HCT116 (cell line): ENCODE data around the gene DEFB110. TPM values are rescaled to one million over a fixed set of nuclear protein-coding genes. Genes with fewer than 3 reads are reported as not detected.

Experiments used
- ATAC-seq: fragments of 200-7000 bp; cut with Tn5 transposase; 2 replicates; pipeline ENCODE4 v1.9.1; 2020; ENCODE audit warnings: mild to moderate bottlenecking, moderate library complexity
- BruUV-seq: library from RNA; stranded (reverse); fragments of 400-500 nt; replicated peaks from 2 replicates; lab custom pipeline; 2021; lab: Mats Ljungman, UMichigan
- CTCF ChIA-PET: fragments of 300-600 bp; sonication (Branson Sonifier 250); formaldehyde crosslinking; loops from one replicate; lab custom pipeline; 2021; ENCODE audit warnings: antibody characterized with exemption; lab: Charles Lee
- POLR2A ChIA-PET: fragments of 300-600, 350-600 bp; sonication (Branson Sonifier 250); formaldehyde crosslinking; loops from one replicate; lab custom pipeline; 2021; ENCODE audit warnings: antibody characterized with exemption; lab: Charles Lee
- RAD21 ChIA-PET, 2 experiments: fragments of 300-600 bp; sonication (Branson Sonifier 250); formaldehyde crosslinking; loops; one replicate each; lab custom pipeline; 2023; ENCODE audit warnings: low total read pairs in 2 of 2; ENCODE audit not compliant: uncharacterized antibody in 2 of 2, unreplicated experiment in 2 of 2, low non-redundant PET in 1 of 2; lab: Charles Lee
- DNase-seq: peaks from one replicate; pipeline ENCODE4 v3.0.0-alpha.2; 2010; ENCODE audit warnings: low read depth, low spot score
- H2AFZ ChIP-seq: fragments of 200-600 bp; shearing (Covaris generic), sonication (generic); 2 replicates; pipeline ENCODE4 v1.6.1; 2017; ENCODE audit warnings: low read depth, mixed run types, mixed read lengths, antibody characterized with exemption, low read length; ENCODE audit not compliant: poor library complexity, severe bottlenecking
- H3K27ac ChIP-seq: 2 replicates; pipeline ENCODE4 v1.5.1; 2012; ENCODE audit warnings: low read depth, low read length
- H3K27me3 ChIP-seq: fragments of 200-600 bp; sonication (generic); 2 replicates; pipeline ENCODE4 v1.6.1; 2016; ENCODE audit warnings: mixed run types, low read length, mixed read lengths; ENCODE audit not compliant: insufficient read depth
- H3K36me3 ChIP-seq, 2 experiments: fragments of 200-500 bp in 1 of 2; fragments of 200-600 bp in 1 of 2; sonication (Bioruptor generic) in 1 of 2; sonication (generic) in 1 of 2; 2 replicates each; pipeline versions ENCODE4 v1.5.1 to v1.6.1; 2014 to 2016; ENCODE audit warnings: low read length in 2 of 2, inconsistent platforms in 1 of 2, mixed read lengths in 1 of 2, mixed run types in 1 of 2; ENCODE audit not compliant: insufficient read depth in 2 of 2, control insufficient read depth in 1 of 2
- H3K4me1 ChIP-seq, 2 experiments: fragments of 200-600 bp in 1 of 2; sonication (generic) in 1 of 2; 2 replicates each; pipeline versions ENCODE4 v1.5.1 to v1.6.1; 2012 to 2017; ENCODE audit warnings: low read length in 2 of 2, inconsistent platforms in 1 of 2, mild to moderate bottlenecking in 1 of 2, mixed read lengths in 1 of 2, mixed run types in 1 of 2, moderate library complexity in 1 of 2; ENCODE audit not compliant: insufficient read depth in 2 of 2, control insufficient read depth in 1 of 2
- H3K4me2 ChIP-seq: fragments of 200-600 bp; sonication (generic); 2 replicates; pipeline ENCODE4 v1.6.1; 2017; ENCODE audit warnings: mixed run types, low read length, mixed read lengths
- H3K4me3 ChIP-seq, 2 experiments: fragments of 200-600 bp in 1 of 2; sonication (generic) in 1 of 2; replicated peaks in 1 of 2; 2 replicates each; pipeline ENCODE4 v1.5.1; 2011 to 2016; ENCODE audit warnings: low read length in 2 of 2, control low read depth in 1 of 2, low read depth in 1 of 2, mild to moderate bottlenecking in 1 of 2, mixed read lengths in 1 of 2, mixed run types in 1 of 2
- H3K79me2 ChIP-seq: fragments of 200-600 bp; sonication (generic); 2 replicates; pipeline ENCODE4 v1.6.1; 2017; ENCODE audit warnings: mild to moderate bottlenecking, mixed run types, low read length, moderate library complexity, mixed read lengths; ENCODE audit not compliant: insufficient read depth
- H3K9ac ChIP-seq: fragments of 200-600 bp; sonication (generic); 2 replicates; pipeline ENCODE4 v1.6.1; 2016; ENCODE audit warnings: low read length, mixed read lengths
- H3K9me2 ChIP-seq: fragments of 200-600 bp; sonication (generic), shearing (Covaris generic); 2 replicates; pipeline ENCODE4 v1.6.1; 2017; ENCODE audit warnings: mixed run types, mild to moderate bottlenecking, moderate library complexity; ENCODE audit not compliant: insufficient read depth
- H3K9me3 ChIP-seq, 2 experiments: fragments of 200-500 bp in 1 of 2; fragments of 200-600 bp in 1 of 2; sonication (Bioruptor generic) in 1 of 2; sonication (generic) in 1 of 2; 2 replicates each; pipeline ENCODE4 v1.6.1; 2014 to 2017; ENCODE audit warnings: low read length in 2 of 2, mixed read lengths in 2 of 2, inconsistent platforms in 1 of 2, low read depth in 1 of 2, mild to moderate bottlenecking in 1 of 2, mixed run types in 1 of 2, moderate library complexity in 1 of 2; ENCODE audit not compliant: control insufficient read depth in 1 of 2, insufficient read depth in 1 of 2
- H4K20me1 ChIP-seq: fragments of 200-600 bp; sonication (generic), shearing (Covaris generic); 2 replicates; pipeline ENCODE4 v1.6.1; 2017; ENCODE audit warnings: mixed run types, mild to moderate bottlenecking, moderate library complexity; ENCODE audit not compliant: insufficient read depth
- ELF1 ChIP-seq: IDR thresholded peaks from 2 replicates; pipeline ENCODE4 v1.6.1; 2012; ENCODE audit warnings: low read depth, borderline replicate concordance
- EZH2 ChIP-seq: fragments of 200-600 bp; sonication (generic); IDR thresholded peaks from 2 replicates; pipeline ENCODE4 v1.6.1; 2017; ENCODE audit warnings: antibody characterized with exemption, mixed run types
- FOSL1 ChIP-seq: IDR thresholded peaks from 2 replicates; pipeline ENCODE4 v1.6.1; 2012; ENCODE audit warnings: low read depth
- JUND ChIP-seq: IDR thresholded peaks from 2 replicates; pipeline ENCODE4 v1.6.1; 2012
- MAX ChIP-seq: IDR thresholded peaks from 2 replicates; pipeline ENCODE4 v1.6.1; 2012
- POLR2AphosphoS5 ChIP-seq: IDR thresholded peaks from 2 replicates; pipeline ENCODE4 v1.6.1; 2011; ENCODE audit warnings: mild to moderate bottlenecking, low read depth, low read length, moderate library complexity
- RAD21 ChIP-seq: IDR thresholded peaks from 2 replicates; pipeline ENCODE4 v1.6.1; 2012; ENCODE audit warnings: low read depth, mild to moderate bottlenecking
- ZNF274 ChIP-seq: fragments of 200-500 bp; sonication (Bioruptor generic); IDR thresholded peaks from 2 replicates; pipeline ENCODE4 v1.6.1; 2014; ENCODE audit warnings: mild to moderate bottlenecking, low read depth, low read length, inconsistent platforms
- intact Hi-C: fragments of 100-400 bp; cut with micrococcal nuclease; formaldehyde crosslinking; loops from 2 replicates; pipeline ENCODE4 v1.10.0; 2022
- total RNA-seq: library from RNA; stranded (reverse); gene quantifications from one replicate; pipeline ENCODE4 v1.2.1, GENCODE V29; 2021; ENCODE audit not compliant: unreplicated experiment

The DEFB110 gene
- total RNA-seq, 1 experiment from 2014 or later: not detected

GRCh38 chr6:50056242-50056641, 34.4 kb upstream of the DEFB110 start:
- RAD21 ChIA-PET: no interaction called here
- no TSS peak for BruUV-seq
- CTCF ChIA-PET: no interaction called here
- H3K9me2 ChIP-seq: no peaks in the 10 kb centered on the region
- no peaks in the 10 kb centered on the region for H3K4me1 ChIP-seq
- H3K36me3 ChIP-seq: no peaks in the 10 kb centered on the region
- H3K4me3 ChIP-seq: no peak overlapping the region
- H3K9me3 ChIP-seq: no peaks in the 10 kb centered on the region
- POLR2A ChIA-PET: no interaction called here
- H2AFZ ChIP-seq: no peak overlapping the region
- H3K9ac ChIP-seq: no peak overlapping the region
- H3K4me2 ChIP-seq: no peak overlapping the region
- H3K79me2 ChIP-seq: no peaks in the 10 kb centered on the region
- H4K20me1 ChIP-seq: no peaks in the 10 kb centered on the region
- DNase-seq (no peak), ATAC-seq (no peak)
- no peak overlapping the region for H3K27ac ChIP-seq
- TF ChIP-seq MAX (no peak), JUND (no peak), EZH2 (no peak)
- intact Hi-C loops: no loop called here
- no peaks in the 10 kb centered on the region for H3K27me3 ChIP-seq

GRCh38 chr6:50049829-50050228, 28.0 kb upstream of the DEFB110 start, which contains the start of gene DEFB112:
Gene DEFB112, minus strand, starts transcription at chr6:50049929. Its CDS starts 60 bp downstream, at chr6:50049869.
- H3K4me2 ChIP-seq: no peak within 1 kb of the TSS
- H3K36me3 ChIP-seq: no peaks in the 10 kb centered on the region
- intact Hi-C loops: no loop called here
- H4K20me1 ChIP-seq: no peaks in the 10 kb centered on the region
- no peak within 1 kb of the TSS for H3K4me3 ChIP-seq
- no peak for DNase-seq
- no peaks in the 10 kb centered on the region for H3K27me3 ChIP-seq
- no TSS peak for BruUV-seq
- RAD21 ChIA-PET: no interaction called here
- H2AFZ ChIP-seq: no peak within 1 kb of the TSS
- POLR2A ChIA-PET: no interaction called here
- CTCF ChIA-PET: interaction anchor here (1.4 kb wide), 1 partner anchor 10 kb away, joined by 4 read pairs; no protein-coding TSS in a partner anchor
- H3K79me2 ChIP-seq: no peaks in the 10 kb centered on the region
- TF ChIP-seq RAD21: no peak
- TF ChIP-seq ELF1: no peak
- no peak for TF ChIP-seq ZNF274
- TF ChIP-seq FOSL1: no peak
- TF ChIP-seq POLR2AphosphoS5: no peak
- TF ChIP-seq, all 23 proteins: peak for 0
- H3K9me2 ChIP-seq: no peaks in the 10 kb centered on the region
- no peak within 1 kb of the TSS for H3K9ac ChIP-seq
- H3K9me3 ChIP-seq: no peaks in the 10 kb centered on the region
- no peak for ATAC-seq
- no peak within 1 kb of the TSS for H3K27ac ChIP-seq
- H3K4me1 ChIP-seq: no peaks in the 10 kb centered on the region
